OCI-LY7 (cell line): ENCODE results near the gene HRAS. TPM values are rescaled to one million over a fixed set of nuclear protein-coding genes. Genes with fewer than 3 reads are reported as not detected.

Experiments used
- BruUV-seq: library from RNA; stranded (reverse); fragments of 400-500 nt; replicated peaks from 2 replicates; lab custom pipeline; 2021; lab: Mats Ljungman, UMichigan
- CTCF ChIA-PET: fragments of 300-600 bp; sonication (Branson Sonifier 250); formaldehyde crosslinking; loops from one replicate; lab custom pipeline; 2022; ENCODE audit warnings: antibody characterized with exemption; ENCODE audit not compliant: unreplicated experiment; lab: Charles Lee
- POLR2A ChIA-PET: fragments of 300-600 bp; sonication (Branson Sonifier 250); formaldehyde crosslinking; loops from one replicate; lab custom pipeline; 2022; ENCODE audit warnings: antibody characterized with exemption; lab: Charles Lee
- DNase-seq: peaks from one replicate; pipeline ENCODE4 v3.0.0-alpha.2; 2015; ENCODE audit warnings: low spot score
- H2AFZ ChIP-seq: fragments of 200-600 bp; sonication (generic), shearing (Covaris generic); 2 replicates; pipeline ENCODE4 v1.6.1; 2014; ENCODE audit warnings: mild to moderate bottlenecking, antibody characterized with exemption, low read length, moderate library complexity
- H3K27ac ChIP-seq: fragments of 200-600 bp; sonication (generic); 2 replicates; pipeline ENCODE4 v1.5.1; 2014; ENCODE audit warnings: mixed run types, low read depth, mild to moderate bottlenecking, moderate library complexity, low read length, inconsistent platforms; ENCODE audit not compliant: poor library complexity, severe bottlenecking
- H3K36me3 ChIP-seq: fragments of 200-600 bp; sonication (generic); 2 replicates; pipeline ENCODE4 v1.6.1; 2014; ENCODE audit warnings: mild to moderate bottlenecking, antibody characterized with exemption, low read length, moderate library complexity, mixed read lengths; ENCODE audit not compliant: insufficient read depth
- H3K4me1 ChIP-seq: fragments of 200-600 bp; sonication (generic); 2 replicates; pipeline ENCODE4 v1.5.1; 2014; ENCODE audit warnings: mild to moderate bottlenecking, low read length; ENCODE audit not compliant: insufficient read depth, poor library complexity, severe bottlenecking
- H3K4me2 ChIP-seq: fragments of 200-600 bp; sonication (generic); 2 replicates; pipeline ENCODE4 v1.6.1; 2014; ENCODE audit warnings: mild to moderate bottlenecking, low read length
- H3K4me3 ChIP-seq: fragments of 200-600 bp; sonication (generic); 2 replicates; pipeline ENCODE4 v1.5.1; 2014; ENCODE audit warnings: mild to moderate bottlenecking, low read depth, low read length; ENCODE audit not compliant: poor library complexity, severe bottlenecking
- H3K79me2 ChIP-seq: fragments of 200-600 bp; sonication (generic); 2 replicates; pipeline ENCODE4 v1.6.1; 2016; ENCODE audit warnings: low read depth, mild to moderate bottlenecking, low read length, moderate library complexity, mixed read lengths; ENCODE audit not compliant: insufficient read depth
- H3K9me2 ChIP-seq: fragments of 200-600 bp; sonication (generic); 2 replicates; pipeline ENCODE4 v1.6.1; 2016; ENCODE audit warnings: mild to moderate bottlenecking, low read length, mixed read lengths; ENCODE audit not compliant: insufficient read depth
- H3K9me3 ChIP-seq: fragments of 200-600 bp; sonication (generic); 2 replicates; pipeline ENCODE4 v1.6.1; 2014; ENCODE audit warnings: mild to moderate bottlenecking, mixed run types, low read length, mixed read lengths
- H4K20me1 ChIP-seq: fragments of 200-600 bp; sonication (generic); 2 replicates; pipeline ENCODE4 v1.6.1; 2014; ENCODE audit warnings: mild to moderate bottlenecking, antibody characterized with exemption, low read length, moderate library complexity, mixed read lengths; ENCODE audit not compliant: insufficient read depth
- EZH2phosphoT487 ChIP-seq: fragments of 200-600 bp; sonication (generic); IDR thresholded peaks from 2 replicates; pipeline ENCODE4 v1.6.1; 2018; ENCODE audit warnings: low read depth, borderline replicate concordance, mild to moderate bottlenecking, mixed run types, antibody characterized with exemption, low read length, moderate library complexity, mixed read lengths
- intact Hi-C: fragments of 100-400 bp; cut with micrococcal nuclease; formaldehyde crosslinking; loops from one replicate; pipeline ENCODE4 v1.10.0; 2022; ENCODE audit not compliant: unreplicated experiment
- total RNA-seq, 2 experiments: library from RNA; depleted of rRNA in 1 of 2; stranded (reverse); fragments of >200 nt in 1 of 2; shearing (Covaris generic) in 1 of 2; gene quantifications; 2 replicates each; pipeline ENCODE4 v1.2.3, GENCODE V29; 2014 to 2022
- TF ChIP-seq, protein P1 (sequence below): fragments of 200-600 bp; sonication (generic); conservative IDR thresholded peaks from 2 replicates; pipeline ENCODE4 v1.5.1; 2014; ENCODE audit warnings: mild to moderate bottlenecking, antibody characterized with exemption, low read length, moderate library complexity, mixed read lengths

Gene HRAS
- total RNA-seq, 2 experiments from 2014 or later, result 46.9 to 53.0 TPM

- H4K20me1 ChIP-seq, result no peaks in the 10 kb centered on the region
- CTCF ChIA-PET, result no interaction called here
Measured at GRCh38 chr11:501001-501682, 34.2 kb downstream of the HRAS start.

DNA sequence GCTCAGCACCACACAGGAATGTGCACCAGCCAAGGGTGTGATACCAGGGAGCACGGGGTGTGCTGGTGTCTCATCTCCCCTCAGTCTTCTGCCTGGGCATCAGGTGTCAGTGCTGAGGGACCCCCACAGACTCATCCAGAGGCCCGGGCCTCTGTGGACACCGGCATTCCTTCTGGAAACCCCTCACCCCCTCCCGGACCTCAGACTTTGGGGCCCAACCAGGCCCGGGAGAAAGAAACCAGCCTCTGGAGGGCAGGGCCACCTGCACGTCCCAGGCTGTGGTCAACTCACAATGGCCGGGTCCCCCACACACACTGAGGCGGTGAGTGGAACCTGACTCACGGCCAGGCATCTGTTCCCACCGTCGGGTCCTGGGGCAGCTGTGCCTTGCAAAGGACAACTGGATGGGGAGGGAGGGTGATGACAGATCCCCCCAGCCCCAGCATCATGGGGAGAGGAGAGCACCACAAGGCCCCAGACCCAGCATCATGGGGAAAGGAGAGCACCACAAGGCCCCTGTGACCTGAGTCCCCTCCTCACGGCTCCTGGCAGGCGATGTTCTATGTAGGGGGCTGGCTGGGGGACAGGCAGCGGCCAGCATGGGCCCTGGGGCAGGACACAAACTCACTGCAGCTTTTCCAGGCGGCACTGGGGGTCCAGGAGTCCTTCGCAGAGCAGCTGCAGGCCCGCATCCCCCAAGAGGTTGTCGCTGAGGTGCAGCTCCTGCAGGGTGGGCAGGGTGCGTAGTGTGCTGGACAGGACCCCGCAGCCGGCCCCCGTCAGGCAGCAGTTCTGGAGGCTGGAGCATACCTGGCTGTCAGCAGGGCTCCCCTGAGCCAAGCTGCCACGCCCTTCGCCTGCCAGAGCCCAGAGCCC lies 35.9 kb downstream of the HRAS start:
- peaks cover under 1% of the 10 kb centered on the region; the same call in 1 of the 2 replicates for H3K79me2 ChIP-seq
- TF ChIP-seq, protein P1, sequence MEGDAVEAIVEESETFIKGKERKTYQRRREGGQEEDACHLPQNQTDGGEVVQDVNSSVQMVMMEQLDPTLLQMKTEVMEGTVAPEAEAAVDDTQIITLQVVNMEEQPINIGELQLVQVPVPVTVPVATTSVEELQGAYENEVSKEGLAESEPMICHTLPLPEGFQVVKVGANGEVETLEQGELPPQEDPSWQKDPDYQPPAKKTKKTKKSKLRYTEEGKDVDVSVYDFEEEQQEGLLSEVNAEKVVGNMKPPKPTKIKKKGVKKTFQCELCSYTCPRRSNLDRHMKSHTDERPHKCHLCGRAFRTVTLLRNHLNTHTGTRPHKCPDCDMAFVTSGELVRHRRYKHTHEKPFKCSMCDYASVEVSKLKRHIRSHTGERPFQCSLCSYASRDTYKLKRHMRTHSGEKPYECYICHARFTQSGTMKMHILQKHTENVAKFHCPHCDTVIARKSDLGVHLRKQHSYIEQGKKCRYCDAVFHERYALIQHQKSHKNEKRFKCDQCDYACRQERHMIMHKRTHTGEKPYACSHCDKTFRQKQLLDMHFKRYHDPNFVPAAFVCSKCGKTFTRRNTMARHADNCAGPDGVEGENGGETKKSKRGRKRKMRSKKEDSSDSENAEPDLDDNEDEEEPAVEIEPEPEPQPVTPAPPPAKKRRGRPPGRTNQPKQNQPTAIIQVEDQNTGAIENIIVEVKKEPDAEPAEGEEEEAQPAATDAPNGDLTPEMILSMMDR, result no peak
- TF ChIP-seq EZH2phosphoT487, result no peak
- H3K4me1 ChIP-seq, result peaks cover 9% of the 10 kb centered on the region
- DNase-seq, result no peak
- intact Hi-C loops, result no loop called here
- no peaks in the 10 kb centered on the region for H3K9me2 ChIP-seq
- no peak overlapping the region for H3K4me3 ChIP-seq
- H3K4me2 ChIP-seq, result no peak overlapping the region
- no peak overlapping the region for H3K27ac ChIP-seq
- peaks cover 68% of the 10 kb centered on the region for H3K36me3 ChIP-seq
- CTCF ChIA-PET, result no interaction called here
- H3K9me3 ChIP-seq, result no peaks in the 10 kb centered on the region
- POLR2A ChIA-PET, result interaction anchor here (0.8 kb wide), 1 partner anchor 49 kb away, joined by 5 read pairs; the partner anchor contains the start of gene PTDSS2
- H4K20me1 ChIP-seq, result no peaks in the 10 kb centered on the region
- H2AFZ ChIP-seq, result no peak overlapping the region
- no TSS peak for BruUV-seq

More at GRCh38 chr11:501001-501682, 34.2 kb downstream of the HRAS start:
- Histone ChIP-seq H3K9me3 (no peaks in the 10 kb centered on the region), H3K36me3 (peaks cover 57% of the 10 kb centered on the region), H2AFZ (no peak overlapping the region), H3K79me2 (peaks cover 17% of the 10 kb centered on the region), H3K4me3 (no peak overlapping the region), H3K4me1 (peaks cover 24% of the 10 kb centered on the region), H3K27ac (no peak overlapping the region), H3K9me2 (no peaks in the 10 kb centered on the region), H3K4me2 (no peak overlapping the region)
- no peak for DNase-seq
- POLR2A ChIA-PET, result no interaction called here
- BruUV-seq, result no TSS peak
- no peak for TF ChIP-seq EZH2phosphoT487
- TF ChIP-seq, protein P1, result no peak
- intact Hi-C loops, result no loop called here
